ENCODE data around the gene TCIRG1. TPM values are rescaled to one million over a fixed set of nuclear protein-coding genes. Genes with fewer than 3 reads are reported as not detected.

The TCIRG1 gene
- total and polyA plus RNA-seq, 2 of the 13 experiments (the other 11 are each of a cell fraction or from before 2014, with no cell fraction given): 48.0 to 69.6 TPM

DNA sequence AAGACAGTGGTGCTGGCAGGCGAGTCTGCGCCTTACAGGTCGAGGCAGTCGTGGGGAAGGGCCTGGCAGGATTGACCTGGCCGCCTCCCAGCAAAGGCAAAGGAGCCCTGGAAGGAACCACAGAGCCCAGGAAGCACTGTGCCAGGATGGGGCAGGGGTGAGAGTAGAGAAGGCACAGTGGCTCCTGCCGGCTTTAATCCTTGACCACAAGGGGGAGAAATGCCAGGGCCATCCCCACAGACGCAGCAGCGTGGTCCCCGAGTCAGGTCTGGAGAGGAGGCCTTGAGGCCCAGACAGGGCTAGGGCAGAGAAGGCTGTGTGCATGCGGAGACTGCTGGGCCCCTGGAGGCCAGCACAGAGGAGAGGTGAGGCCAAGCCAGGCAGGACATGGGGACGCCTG, 18.2 kb upstream of the TCIRG1 start (continued):
- TF ChIP-seq, protein P1, sequence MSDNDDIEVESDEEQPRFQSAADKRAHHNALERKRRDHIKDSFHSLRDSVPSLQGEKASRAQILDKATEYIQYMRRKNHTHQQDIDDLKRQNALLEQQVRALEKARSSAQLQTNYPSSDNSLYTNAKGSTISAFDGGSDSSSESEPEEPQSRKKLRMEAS (IDR thresholded peaks at IDR 0.05): peak; percentile 66; the same call in 1 of the 2 replicates
- TF ChIP-seq ERF (CRISPR knock-in tag; IDR thresholded peaks at IDR 0.05) (peak; percentile 81; the same call in 1 of the 2 replicates), RBM39 (IDR thresholded peaks at IDR 0.05; ENCODE audit: low read depth, low read length, poor library complexity, severe bottlenecking) (no peak), PCBP1 (IDR thresholded peaks at IDR 0.05; ENCODE audit: borderline replicate concordance, low read depth, low read length) (0 out of 2 replicates have a peak, but pooled peaks have one; percentile 3), KDM2A (CRISPR knock-in tag; IDR thresholded peaks at IDR 0.05; ENCODE audit: borderline replicate concordance, low read depth) (peak; percentile 59), IKZF4 (CRISPR knock-in tag; IDR thresholded peaks at IDR 0.05; ENCODE audit: borderline replicate concordance, low read depth, not compliant biosample characterization) (no peak), ZNF562 (CRISPR knock-in tag; IDR thresholded peaks at IDR 0.05; ENCODE audit: borderline replicate concordance) (no peak), ATF7 (IDR thresholded peaks at IDR 0.05) (no peak), ATF7 (CRISPR knock-in tag; IDR thresholded peaks at IDR 0.05) (no peak), ISX (CRISPR knock-in tag; conservative IDR thresholded peaks at IDR 0.05) (no peak), SALL1 (CRISPR knock-in tag; IDR thresholded peaks at IDR 0.05) (peak; percentile 45), ZNF350 (CRISPR knock-in tag; IDR thresholded peaks at IDR 0.05; ENCODE audit: borderline replicate concordance, low read depth) (peak; percentile 66; the same call in 1 of the 2 replicates), KLF16 (CRISPR knock-in tag; IDR thresholded peaks at IDR 0.05) (0 out of 4 replicates have a peak, but pooled peaks of 1 of the 2 experiments have one; percentile 40), ZSCAN21 (CRISPR knock-in tag; IDR thresholded peaks at IDR 0.05; ENCODE audit: borderline replicate concordance) (peak; percentile 77; the same call in 1 of the 2 replicates), MBNL3 (CRISPR knock-in tag; conservative IDR thresholded peaks at IDR 0.05) (no peak)
- TF ChIP-seq, protein P2, sequence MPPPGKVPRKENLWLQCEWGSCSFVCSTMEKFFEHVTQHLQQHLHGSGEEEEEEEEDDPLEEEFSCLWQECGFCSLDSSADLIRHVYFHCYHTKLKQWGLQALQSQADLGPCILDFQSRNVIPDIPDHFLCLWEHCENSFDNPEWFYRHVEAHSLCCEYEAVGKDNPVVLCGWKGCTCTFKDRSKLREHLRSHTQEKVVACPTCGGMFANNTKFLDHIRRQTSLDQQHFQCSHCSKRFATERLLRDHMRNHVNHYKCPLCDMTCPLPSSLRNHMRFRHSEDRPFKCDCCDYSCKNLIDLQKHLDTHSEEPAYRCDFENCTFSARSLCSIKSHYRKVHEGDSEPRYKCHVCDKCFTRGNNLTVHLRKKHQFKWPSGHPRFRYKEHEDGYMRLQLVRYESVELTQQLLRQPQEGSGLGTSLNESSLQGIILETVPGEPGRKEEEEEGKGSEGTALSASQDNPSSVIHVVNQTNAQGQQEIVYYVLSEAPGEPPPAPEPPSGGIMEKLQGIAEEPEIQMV (CRISPR knock-in tag; IDR thresholded peaks at IDR 0.05; ENCODE audit: low read depth): no peak
- TF ChIP-seq, protein P3, sequence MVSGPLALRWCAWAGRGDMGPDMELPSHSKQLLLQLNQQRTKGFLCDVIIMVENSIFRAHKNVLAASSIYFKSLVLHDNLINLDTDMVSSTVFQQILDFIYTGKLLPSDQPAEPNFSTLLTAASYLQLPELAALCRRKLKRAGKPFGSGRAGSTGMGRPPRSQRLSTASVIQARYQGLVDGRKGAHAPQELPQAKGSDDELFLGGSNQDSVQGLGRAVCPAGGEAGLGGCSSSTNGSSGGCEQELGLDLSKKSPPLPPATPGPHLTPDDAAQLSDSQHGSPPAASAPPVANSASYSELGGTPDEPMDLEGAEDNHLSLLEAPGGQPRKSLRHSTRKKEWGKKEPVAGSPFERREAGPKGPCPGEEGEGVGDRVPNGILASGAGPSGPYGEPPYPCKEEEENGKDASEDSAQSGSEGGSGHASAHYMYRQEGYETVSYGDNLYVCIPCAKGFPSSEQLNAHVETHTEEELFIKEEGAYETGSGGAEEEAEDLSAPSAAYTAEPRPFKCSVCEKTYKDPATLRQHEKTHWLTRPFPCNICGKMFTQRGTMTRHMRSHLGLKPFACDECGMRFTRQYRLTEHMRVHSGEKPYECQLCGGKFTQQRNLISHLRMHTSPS (CRISPR knock-in tag; IDR thresholded peaks at IDR 0.05; ENCODE audit: low read depth): 0 out of 2 replicates have a peak, but pooled peaks have one; percentile 48
- TF ChIP-seq, protein P4, sequence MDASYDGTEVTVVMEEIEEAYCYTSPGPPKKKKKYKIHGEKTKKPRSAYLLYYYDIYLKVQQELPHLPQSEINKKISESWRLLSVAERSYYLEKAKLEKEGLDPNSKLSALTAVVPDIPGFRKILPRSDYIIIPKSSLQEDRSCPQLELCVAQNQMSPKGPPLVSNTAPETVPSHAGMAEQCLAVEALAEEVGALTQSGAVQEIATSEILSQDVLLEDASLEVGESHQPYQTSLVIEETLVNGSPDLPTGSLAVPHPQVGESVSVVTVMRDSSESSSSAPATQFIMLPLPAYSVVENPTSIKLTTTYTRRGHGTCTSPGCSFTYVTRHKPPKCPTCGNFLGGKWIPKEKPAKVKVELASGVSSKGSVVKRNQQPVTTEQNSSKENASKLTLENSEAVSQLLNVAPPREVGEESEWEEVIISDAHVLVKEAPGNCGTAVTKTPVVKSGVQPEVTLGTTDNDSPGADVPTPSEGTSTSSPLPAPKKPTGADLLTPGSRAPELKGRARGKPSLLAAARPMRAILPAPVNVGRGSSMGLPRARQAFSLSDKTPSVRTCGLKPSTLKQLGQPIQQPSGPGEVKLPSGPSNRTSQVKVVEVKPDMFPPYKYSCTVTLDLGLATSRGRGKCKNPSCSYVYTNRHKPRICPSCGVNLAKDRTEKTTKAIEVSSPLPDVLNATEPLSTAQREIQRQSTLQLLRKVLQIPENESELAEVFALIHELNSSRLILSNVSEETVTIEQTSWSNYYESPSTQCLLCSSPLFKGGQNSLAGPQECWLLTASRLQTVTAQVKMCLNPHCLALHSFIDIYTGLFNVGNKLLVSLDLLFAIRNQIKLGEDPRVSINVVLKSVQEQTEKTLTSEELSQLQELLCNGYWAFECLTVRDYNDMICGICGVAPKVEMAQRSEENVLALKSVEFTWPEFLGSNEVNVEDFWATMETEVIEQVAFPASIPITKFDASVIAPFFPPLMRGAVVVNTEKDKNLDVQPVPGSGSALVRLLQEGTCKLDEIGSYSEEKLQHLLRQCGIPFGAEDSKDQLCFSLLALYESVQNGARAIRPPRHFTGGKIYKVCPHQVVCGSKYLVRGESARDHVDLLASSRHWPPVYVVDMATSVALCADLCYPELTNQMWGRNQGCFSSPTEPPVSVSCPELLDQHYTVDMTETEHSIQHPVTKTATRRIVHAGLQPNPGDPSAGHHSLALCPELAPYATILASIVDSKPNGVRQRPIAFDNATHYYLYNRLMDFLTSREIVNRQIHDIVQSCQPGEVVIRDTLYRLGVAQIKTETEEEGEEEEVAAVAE (CRISPR knock-in tag; IDR thresholded peaks at IDR 0.05; ENCODE audit: borderline replicate concordance): 0 out of 2 replicates have a peak, but pooled peaks have one; percentile 1
- TF ChIP-seq, protein P5, sequence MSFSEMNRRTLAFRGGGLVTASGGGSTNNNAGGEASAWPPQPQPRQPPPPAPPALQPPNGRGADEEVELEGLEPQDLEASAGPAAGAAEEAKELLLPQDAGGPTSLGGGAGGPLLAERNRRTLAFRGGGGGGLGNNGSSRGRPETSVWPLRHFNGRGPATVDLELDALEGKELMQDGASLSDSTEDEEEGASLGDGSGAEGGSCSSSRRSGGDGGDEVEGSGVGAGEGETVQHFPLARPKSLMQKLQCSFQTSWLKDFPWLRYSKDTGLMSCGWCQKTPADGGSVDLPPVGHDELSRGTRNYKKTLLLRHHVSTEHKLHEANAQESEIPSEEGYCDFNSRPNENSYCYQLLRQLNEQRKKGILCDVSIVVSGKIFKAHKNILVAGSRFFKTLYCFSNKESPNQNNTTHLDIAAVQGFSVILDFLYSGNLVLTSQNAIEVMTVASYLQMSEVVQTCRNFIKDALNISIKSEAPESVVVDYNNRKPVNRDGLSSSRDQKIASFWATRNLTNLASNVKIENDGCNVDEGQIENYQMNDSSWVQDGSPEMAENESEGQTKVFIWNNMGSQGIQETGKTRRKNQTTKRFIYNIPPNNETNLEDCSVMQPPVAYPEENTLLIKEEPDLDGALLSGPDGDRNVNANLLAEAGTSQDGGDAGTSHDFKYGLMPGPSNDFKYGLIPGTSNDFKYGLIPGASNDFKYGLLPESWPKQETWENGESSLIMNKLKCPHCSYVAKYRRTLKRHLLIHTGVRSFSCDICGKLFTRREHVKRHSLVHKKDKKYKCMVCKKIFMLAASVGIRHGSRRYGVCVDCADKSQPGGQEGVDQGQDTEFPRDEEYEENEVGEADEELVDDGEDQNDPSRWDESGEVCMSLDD (CRISPR knock-in tag; IDR thresholded peaks at IDR 0.05; ENCODE audit: borderline replicate concordance): no peak

Data from HepG2 (cell line).